T1000 (cell line): ENCODE results near the gene B3GNT3.

Source experiments
- DNase-seq: peaks from one replicate; lab custom pipeline; 2025; ENCODE audit warnings: mixed read lengths; lab: John Stamatoyannopoulos, UW

The B3GNT3 gene

DNA sequence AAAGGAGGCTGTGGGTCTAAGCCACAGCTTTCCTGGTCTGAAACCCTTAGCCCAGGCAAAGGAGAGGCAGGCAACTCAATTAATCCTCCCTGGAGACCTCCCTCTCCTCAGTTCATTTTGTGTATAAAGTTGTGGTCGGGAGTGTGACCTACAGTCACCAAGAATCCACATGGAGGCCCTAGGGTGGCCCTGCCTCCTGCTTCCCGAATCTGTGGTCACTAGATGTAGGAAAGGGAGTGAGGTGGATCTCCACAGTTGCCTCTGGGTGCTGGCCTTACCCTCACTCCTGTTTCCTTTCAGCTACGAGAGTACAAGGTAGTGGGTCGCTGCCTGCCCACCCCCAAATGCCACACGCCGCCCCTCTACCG lies 66.0 kb downstream of the B3GNT3 start:
- DNase-seq, result no peak

DNA sequence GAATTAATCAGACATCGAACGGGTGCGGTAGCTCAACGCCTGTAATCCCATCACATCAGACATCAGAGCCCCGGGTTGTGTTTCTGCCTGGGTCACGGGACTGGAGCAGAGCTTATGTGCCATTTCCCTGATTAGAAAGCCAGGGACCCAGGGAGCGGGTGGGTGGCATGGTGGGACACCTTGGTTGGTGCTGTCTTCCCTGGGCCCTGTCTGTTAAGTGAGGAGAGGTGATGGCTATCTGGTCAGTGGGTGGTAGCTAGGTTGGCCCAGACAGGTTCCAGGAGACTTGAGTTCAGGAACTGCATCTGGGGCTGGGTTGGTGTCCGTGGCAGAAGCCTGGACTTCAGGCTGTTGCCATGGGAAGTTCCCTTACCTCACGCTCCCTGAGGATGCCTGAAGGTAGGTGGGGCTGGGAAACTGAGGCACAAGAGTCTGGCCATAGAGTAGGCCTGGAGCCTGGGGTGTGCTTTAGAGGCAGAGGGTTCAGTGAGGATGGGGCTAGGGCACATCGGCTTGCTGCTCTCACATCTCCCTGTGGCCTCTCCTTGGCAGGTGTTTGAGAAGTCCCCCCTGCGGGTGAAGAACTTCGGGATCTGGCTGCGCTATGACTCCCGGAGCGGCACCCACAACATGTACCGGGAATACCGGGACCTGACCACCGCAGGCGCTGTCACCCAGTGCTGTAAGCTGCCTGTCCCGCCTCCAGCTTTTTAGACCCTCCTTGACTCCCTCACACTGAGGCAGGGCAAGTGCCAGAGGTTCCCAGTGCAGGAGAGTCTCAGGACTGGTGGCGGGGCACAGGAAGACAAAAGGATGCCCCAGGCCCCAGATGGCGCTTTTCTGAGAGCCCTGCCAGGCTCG lies 66.8 kb downstream of the B3GNT3 start:
- no peak for DNase-seq

DNA sequence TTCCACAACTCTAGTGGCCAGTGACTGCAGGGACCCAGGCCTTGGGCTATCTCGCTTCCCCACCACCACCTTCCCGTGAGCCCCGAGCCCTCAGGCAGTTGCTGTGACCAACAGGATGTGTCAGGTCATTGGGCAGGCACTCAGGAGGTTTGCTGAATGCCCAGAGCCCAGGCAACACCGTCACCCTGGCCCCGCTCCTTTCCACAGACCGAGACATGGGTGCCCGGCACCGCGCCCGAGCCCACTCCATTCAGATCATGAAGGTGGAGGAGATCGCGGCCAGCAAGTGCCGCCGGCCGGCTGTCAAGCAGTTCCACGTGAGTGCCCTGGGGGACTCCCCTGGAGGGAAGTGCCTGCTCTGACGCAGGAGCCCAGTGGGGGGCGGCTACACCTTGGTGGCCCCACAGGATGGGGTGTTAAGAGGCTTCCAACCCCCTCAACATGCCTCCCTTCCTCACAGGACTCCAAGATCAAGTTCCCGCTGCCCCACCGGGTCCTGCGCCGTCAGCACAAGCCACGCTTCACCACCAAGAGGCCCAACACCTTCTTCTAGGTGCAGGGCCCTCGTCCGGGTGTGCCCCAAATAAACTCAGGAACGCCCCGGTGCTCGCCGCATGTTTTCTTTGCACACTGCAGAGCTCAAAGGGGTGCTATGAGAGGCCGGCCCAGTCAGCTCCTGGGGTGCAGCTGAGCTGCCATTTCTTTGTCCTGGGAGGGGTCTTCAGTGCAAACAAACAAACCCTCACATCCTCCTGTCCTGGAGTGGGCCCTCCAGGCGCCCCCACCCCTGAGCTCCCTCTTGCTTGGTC lies 68.0 kb downstream of the B3GNT3 start:
- DNase-seq, result no peak
